ENCODE results near the gene HNF4A.

- no peak for TF ChIP-seq CTCF (conservative IDR thresholded peaks at IDR 0.05; ENCODE audit: low read length)
- TF ChIP-seq EZH2phosphoT487 (IDR thresholded peaks at IDR 0.05; ENCODE audit: borderline replicate concordance, low read depth, low read length), result no peak
These were observed 8.6 kb downstream of the HNF4A start for GRCh38 chr20:44364068-44364467.

Measured in OCI-LY7 (cell line).